ENCODE measurements around the gene MATN4.

Gene MATN4

GRCh38 chr20:45279992-45280391, 28.1 kb downstream of the MATN4 start:
- H3K9me3 ChIP-seq: no peaks in the 10 kb centered on the region
- H3K27me3 ChIP-seq: peaks cover 18% of the 10 kb centered on the region
- no peaks in the 10 kb centered on the region for H3K4me1 ChIP-seq
- H3K36me3 ChIP-seq: no peaks in the 10 kb centered on the region
- DNase-seq: no peak
- H3K4me3 ChIP-seq (ENCODE audit: low read depth, low read length): no peak overlapping the region
- no peak for TF ChIP-seq CTCF (IDR thresholded peaks at IDR 0.05; ENCODE audit: low read depth, low read length)

- no peak for DNase-seq
- no peak for TF ChIP-seq CTCF (IDR thresholded peaks at IDR 0.05; ENCODE audit: low read depth, low read length)
- Histone ChIP-seq H3K4me1 (no peaks in the 10 kb centered on the region), H3K4me3 (ENCODE audit: low read depth, low read length) (no peak overlapping the region), H3K27me3 (peaks cover 27% of the 10 kb centered on the region), H3K36me3 (no peaks in the 10 kb centered on the region), H3K9me3 (no peaks in the 10 kb centered on the region)
Observed at GRCh38 chr20:45275338-45275737, 32.8 kb downstream of the MATN4 start.

GRCh38 chr20:45269754-45270270, 38.3 kb downstream of the MATN4 start:
- TF ChIP-seq CTCF (IDR thresholded peaks at IDR 0.05; ENCODE audit: low read depth, low read length): no peak
- DNase-seq: no peak
- Histone ChIP-seq H3K4me1 (no peaks in the 10 kb centered on the region), H3K36me3 (no peaks in the 10 kb centered on the region), H3K9me3 (no peaks in the 10 kb centered on the region), H3K4me3 (ENCODE audit: low read depth, low read length) (no peak overlapping the region), H3K27me3 (peaks cover 31% of the 10 kb centered on the region)

GRCh38 chr20:45269056-45269455, 39.0 kb downstream of the MATN4 start:
- H3K27me3 ChIP-seq: peaks cover 39% of the 10 kb centered on the region
- no peak for TF ChIP-seq CTCF (IDR thresholded peaks at IDR 0.05; ENCODE audit: low read depth, low read length)
- H3K36me3 ChIP-seq: no peaks in the 10 kb centered on the region
- H3K4me3 ChIP-seq (ENCODE audit: low read depth, low read length): no peak overlapping the region
- DNase-seq: no peak
- no peaks in the 10 kb centered on the region for H3K9me3 ChIP-seq
- H3K4me1 ChIP-seq: no peaks in the 10 kb centered on the region

GRCh38 chr20:45268531-45268930, 39.6 kb downstream of the MATN4 start:
- no peak for TF ChIP-seq CTCF (IDR thresholded peaks at IDR 0.05; ENCODE audit: low read depth, low read length)
- Histone ChIP-seq H3K27me3 (peaks cover 44% of the 10 kb centered on the region), H3K4me3 (ENCODE audit: low read depth, low read length) (no peak overlapping the region), H3K9me3 (no peaks in the 10 kb centered on the region), H3K4me1 (no peaks in the 10 kb centered on the region), H3K36me3 (no peaks in the 10 kb centered on the region)
- DNase-seq: no peak

GRCh38 chr20:45266977-45267376, 41.1 kb downstream of the MATN4 start:
- Histone ChIP-seq H3K27me3 (peaks cover 55% of the 10 kb centered on the region), H3K9me3 (no peaks in the 10 kb centered on the region), H3K4me3 (ENCODE audit: low read depth, low read length) (no peak overlapping the region), H3K36me3 (no peaks in the 10 kb centered on the region), H3K4me1 (no peaks in the 10 kb centered on the region)
- DNase-seq: no peak
- TF ChIP-seq CTCF (IDR thresholded peaks at IDR 0.05; ENCODE audit: low read depth, low read length): no peak

Measured in BE2C (cell line).